NT2/D1 (cell line): ENCODE measurements around the gene TMEM259.
A peak's percentile ranks its signal among the peaks of the same experiment; 100 is the strongest.

Experiments
- DNase-seq: peaks from one replicate; pipeline ENCODE4 v3.0.0-alpha.2; 2011; ENCODE audit warnings: low read depth, low spot score
- H3K27me3 ChIP-seq: 2 replicates; pipeline ENCODE4 v1.6.0; 2011; ENCODE audit warnings: mild to moderate bottlenecking; ENCODE audit not compliant: insufficient read length, insufficient read depth
- H3K36me3 ChIP-seq: 2 replicates; pipeline ENCODE4 v1.6.1; 2011; ENCODE audit warnings: mild to moderate bottlenecking, low read length, mixed read lengths; ENCODE audit not compliant: insufficient read depth, insufficient read length
- H3K4me1 ChIP-seq: 2 replicates; pipeline ENCODE4 v1.5.1; 2011; ENCODE audit not compliant: insufficient read depth, insufficient read length
- H3K4me3 ChIP-seq: 2 replicates; pipeline ENCODE4 v1.5.1; 2011; ENCODE audit warnings: low read depth; ENCODE audit not compliant: insufficient read length
- H3K9ac ChIP-seq: 2 replicates; pipeline ENCODE4 v1.6.0; 2011; ENCODE audit warnings: low read depth; ENCODE audit not compliant: insufficient read length
- H3K9me3 ChIP-seq: 2 replicates; pipeline ENCODE4 v1.5.1; 2011; ENCODE audit warnings: mild to moderate bottlenecking, low read length; ENCODE audit not compliant: insufficient read depth
- SUZ12 ChIP-seq: IDR thresholded peaks from 2 replicates; pipeline ENCODE4 v1.6.1; 2011; ENCODE audit not compliant: insufficient read length, insufficient read depth; ENCODE audit errors: extremely low read depth
- YY1 ChIP-seq: IDR thresholded peaks from 2 replicates; pipeline ENCODE4 v1.6.1; 2011; ENCODE audit not compliant: insufficient read length, insufficient read depth
- ZNF274 ChIP-seq: IDR thresholded peaks from 2 replicates; pipeline ENCODE4 v1.6.1; 2011; ENCODE audit warnings: mild to moderate bottlenecking, low read depth, low read length

The TMEM259 gene

DNA sequence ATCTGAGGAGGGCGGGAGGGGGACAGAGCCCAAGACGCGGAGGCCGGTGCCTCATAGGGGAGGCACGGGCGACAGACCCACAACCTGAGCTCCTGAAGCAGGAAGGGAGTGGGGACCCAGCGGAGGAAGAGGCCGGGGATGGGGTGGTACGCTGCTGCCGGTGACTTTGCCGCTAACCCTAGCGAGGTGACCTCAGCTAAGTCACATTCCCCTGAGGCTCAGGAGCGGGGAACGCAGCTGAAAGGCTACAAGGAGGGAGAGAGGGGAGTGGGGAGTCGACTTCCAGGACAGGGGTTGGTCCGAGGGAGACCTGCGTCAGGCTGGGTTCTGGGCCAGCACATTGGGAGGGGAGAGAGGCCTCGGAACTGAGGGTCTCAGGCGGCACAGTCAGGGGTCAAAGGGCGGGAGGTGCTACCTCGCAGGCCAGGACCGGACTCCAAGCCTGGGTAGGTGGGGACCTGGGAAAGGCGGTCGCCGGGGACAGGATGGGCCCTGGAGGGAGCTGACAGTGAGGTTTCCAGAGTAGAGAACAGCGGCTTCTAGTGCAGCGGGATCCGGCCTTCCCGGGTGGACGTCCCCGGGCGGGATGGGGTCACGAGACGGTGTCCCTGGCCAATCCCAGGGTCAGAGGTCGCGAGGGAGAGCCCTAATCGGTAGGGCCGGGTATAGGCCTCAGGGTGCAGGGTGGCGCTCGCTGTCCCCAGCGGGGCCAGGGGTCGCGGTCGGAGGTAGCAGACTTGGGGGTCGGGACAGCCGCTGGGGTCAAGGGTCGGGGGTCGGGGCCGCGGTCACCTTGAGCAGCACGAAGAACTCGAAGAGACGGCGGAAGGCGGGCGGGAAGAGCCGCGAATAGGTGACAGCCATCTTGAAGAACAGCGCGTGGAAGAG is 699 bp downstream of the TMEM259 start:
- Histone ChIP-seq H3K9me3 (no peaks in the 10 kb centered on the region), H3K36me3 (peaks cover 42% of the 10 kb centered on the region), H3K4me1 (peaks cover 40% of the 10 kb centered on the region), H3K9ac (peak overlapping the region; percentile 98), H3K27me3 (no peaks in the 10 kb centered on the region), H3K4me3 (peak overlapping the region; percentile 96)
- TF ChIP-seq ZNF274, result no peak
- TF ChIP-seq YY1, result no peak
- no peak for TF ChIP-seq SUZ12
- no peak for DNase-seq

DNA sequence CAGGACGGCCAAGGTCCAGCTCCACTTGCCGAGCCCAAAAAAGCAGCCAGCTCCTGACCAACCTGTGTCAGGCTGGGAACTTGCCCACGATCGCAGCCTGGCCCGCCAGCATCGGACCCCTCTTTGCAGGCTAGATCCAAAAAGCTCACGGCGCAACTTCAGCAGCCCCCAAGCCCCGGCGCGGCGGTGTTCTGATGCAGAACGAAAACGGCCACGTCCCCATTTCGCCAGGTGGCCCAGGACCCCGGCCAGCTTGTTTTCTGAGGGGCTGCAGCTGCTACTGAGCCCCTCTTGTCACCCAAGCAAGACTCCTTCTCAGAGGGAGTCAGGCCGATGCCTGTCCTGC is 1.3 kb downstream of the TMEM259 start:
- H3K9me3 ChIP-seq, result no peaks in the 10 kb centered on the region
- H3K4me3 ChIP-seq, result peak overlapping the region; percentile 96
- no peaks in the 10 kb centered on the region for H3K27me3 ChIP-seq
- H3K4me1 ChIP-seq, result peaks cover 42% of the 10 kb centered on the region
- peak overlapping the region; percentile 98 for H3K9ac ChIP-seq
- TF ChIP-seq ZNF274, result no peak
- TF ChIP-seq YY1, result no peak
- TF ChIP-seq SUZ12, result no peak
- no peak for DNase-seq
- peaks cover 49% of the 10 kb centered on the region for H3K36me3 ChIP-seq

DNA sequence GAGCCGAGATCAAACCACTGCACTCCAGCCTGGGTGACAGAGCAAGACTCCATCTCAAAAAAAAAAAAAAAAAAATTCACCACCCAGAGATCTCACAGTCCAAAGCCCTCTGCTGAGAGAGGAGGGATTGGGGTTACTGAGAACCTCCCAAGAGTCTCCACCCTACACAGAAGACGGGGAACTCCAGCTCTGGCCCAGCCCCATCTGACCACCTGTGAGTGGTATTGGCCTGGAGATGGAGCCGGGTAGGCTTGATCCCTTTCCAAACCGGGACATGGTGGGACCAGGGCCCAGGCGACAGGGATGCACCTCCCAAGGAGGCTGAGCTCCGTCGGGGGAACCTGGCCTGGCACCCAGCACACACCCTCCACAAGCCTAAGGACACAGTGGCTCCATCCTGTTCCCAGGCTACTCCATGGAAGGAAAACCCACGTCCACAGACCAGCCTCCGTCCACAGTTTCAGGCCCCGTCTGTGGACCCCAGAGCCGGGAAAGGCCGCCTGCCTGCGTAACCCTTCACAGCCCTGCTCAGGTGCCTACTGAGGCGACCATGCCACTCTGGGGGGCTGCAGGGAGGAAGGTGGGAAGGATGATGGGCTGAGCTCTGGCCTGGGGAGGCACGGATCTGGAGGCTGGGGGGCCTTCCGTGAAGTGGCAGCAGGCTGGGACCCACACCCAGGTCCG is 1.8 kb downstream of the TMEM259 start:
- DNase-seq, result no peak
- H3K36me3 ChIP-seq, result peaks cover 54% of the 10 kb centered on the region
- no peak for TF ChIP-seq SUZ12
- no peak for TF ChIP-seq YY1
- TF ChIP-seq ZNF274, result no peak
- H3K9ac ChIP-seq, result peak overlapping the region; percentile 98
- H3K4me1 ChIP-seq, result peaks cover 42% of the 10 kb centered on the region
- H3K27me3 ChIP-seq, result no peaks in the 10 kb centered on the region
- no peaks in the 10 kb centered on the region for H3K9me3 ChIP-seq
- peak overlapping the region; percentile 96 for H3K4me3 ChIP-seq

DNA sequence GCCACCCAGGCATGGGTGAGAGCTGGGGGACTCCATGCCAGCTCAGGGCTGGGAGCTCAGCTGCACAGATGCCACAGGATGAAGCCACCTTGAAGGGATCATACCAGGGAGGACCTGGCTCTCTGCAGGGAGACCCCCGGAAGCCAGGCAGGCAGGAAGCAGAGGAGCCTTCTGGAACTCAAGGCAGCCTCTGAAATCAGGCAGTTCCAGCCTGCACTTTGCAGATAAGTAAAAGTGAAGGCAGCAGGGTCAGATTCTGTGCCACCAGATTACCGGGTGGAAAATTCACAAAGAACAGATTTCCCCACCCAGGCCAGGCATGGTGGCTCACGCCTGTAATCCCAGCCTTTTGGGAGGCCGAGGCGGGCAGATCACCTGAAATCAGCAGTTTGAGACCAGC is 2.5 kb downstream of the TMEM259 start:
- no peaks in the 10 kb centered on the region for H3K27me3 ChIP-seq
- no peak overlapping the region for H3K4me3 ChIP-seq
- H3K9me3 ChIP-seq, result no peaks in the 10 kb centered on the region
- peaks cover 61% of the 10 kb centered on the region for H3K36me3 ChIP-seq
- H3K4me1 ChIP-seq, result peaks cover 42% of the 10 kb centered on the region
- TF ChIP-seq SUZ12 (no peak), ZNF274 (no peak), YY1 (no peak)
- DNase-seq, result no peak
- peak overlapping the region; percentile 74 for H3K9ac ChIP-seq

DNA sequence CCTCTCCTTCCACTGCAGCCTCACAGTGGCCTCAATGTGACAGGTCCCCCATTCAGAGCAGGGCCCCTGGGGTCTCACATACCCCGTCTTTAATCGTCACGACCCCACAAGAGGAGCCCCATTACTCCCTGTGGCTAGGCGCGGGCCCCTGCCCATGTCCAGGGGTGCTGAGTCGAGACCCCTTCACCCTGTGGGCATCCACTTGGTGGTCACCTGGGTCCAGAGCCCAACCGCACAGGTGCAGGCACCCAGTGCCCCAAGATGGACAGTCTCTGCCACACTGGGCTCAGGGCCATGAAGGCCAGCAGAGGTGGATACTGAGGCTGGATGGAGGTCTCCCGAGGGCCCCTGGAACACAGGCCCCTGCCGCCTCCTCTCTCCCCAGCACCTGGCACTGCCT is 3.0 kb downstream of the TMEM259 start:
- Histone ChIP-seq H3K4me3 (no peak overlapping the region), H3K9ac (peak overlapping the region; percentile 44), H3K9me3 (no peaks in the 10 kb centered on the region), H3K4me1 (peaks cover 45% of the 10 kb centered on the region), H3K36me3 (peaks cover 66% of the 10 kb centered on the region), H3K27me3 (no peaks in the 10 kb centered on the region)
- DNase-seq, result no peak
- TF ChIP-seq ZNF274 (no peak), SUZ12 (no peak), YY1 (no peak)

DNA sequence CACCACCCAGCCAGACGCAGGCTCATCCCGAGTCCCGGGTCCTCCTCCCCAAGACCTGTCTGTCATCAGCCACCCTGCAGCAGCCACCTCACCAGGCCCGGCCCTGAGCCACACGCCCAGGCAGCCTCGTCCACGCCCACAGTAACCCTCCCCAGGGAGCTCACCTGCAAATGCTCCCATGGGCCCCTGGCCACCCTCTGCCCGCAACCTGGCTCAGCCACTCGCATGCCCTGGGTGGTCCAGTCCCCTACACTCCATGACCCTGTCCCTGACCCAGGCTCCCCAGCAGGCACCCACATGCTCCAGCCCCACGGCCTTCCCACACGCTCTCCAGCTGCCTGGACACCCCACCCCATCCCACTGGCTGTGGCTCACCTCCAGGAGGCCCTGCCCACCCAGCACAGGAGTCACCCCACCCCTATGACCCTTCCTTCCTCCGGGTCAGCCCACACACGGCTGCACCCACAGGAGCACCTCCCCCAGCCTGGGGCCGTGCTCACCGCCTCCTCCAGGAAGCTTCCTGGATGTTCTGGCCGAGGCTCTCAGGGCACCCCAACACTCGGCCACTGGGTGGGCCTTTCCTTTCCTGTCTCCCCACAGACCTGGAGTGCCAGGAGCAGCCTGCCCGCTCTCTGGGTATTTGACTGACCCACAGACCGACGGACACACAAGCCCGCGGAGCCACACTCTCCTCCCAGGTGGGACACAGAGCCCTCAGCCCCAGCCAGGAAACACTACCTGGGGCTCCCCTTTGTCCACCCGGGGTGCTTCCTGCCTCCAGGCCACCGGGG is 3.6 kb downstream of the TMEM259 start:
- H3K4me3 ChIP-seq, result no peak overlapping the region
- H3K4me1 ChIP-seq, result peaks cover 45% of the 10 kb centered on the region
- H3K9ac ChIP-seq, result peak overlapping the region; percentile 44
- H3K36me3 ChIP-seq, result peaks cover 71% of the 10 kb centered on the region
- no peaks in the 10 kb centered on the region for H3K27me3 ChIP-seq
- TF ChIP-seq SUZ12 (no peak), YY1 (no peak)
- DNase-seq, result no peak
- H3K9me3 ChIP-seq, result no peaks in the 10 kb centered on the region
